HepG2 (cell line): ENCODE results near the gene GUSB. TPM values are rescaled to one million over a fixed set of nuclear protein-coding genes. Genes with fewer than 3 reads are reported as not detected.
A peak's percentile ranks its signal among the peaks of the same experiment; 100 is the strongest.

Experiments used
- ATF7 ChIP-seq, 2 experiments: fragments of 450-650 bp in 1 of 2; sonication (generic) in 1 of 2; formaldehyde crosslinking in 1 of 2; IDR thresholded peaks; 2 replicates each; pipeline versions ENCODE4 v1.4.0 to v1.6.1; 2016 to 2020; ENCODE audit warnings: antibody characterized with exemption in 1 of 2, mild to moderate bottlenecking in 1 of 2, missing genetic modification reagents in 1 of 2
- CREB1 ChIP-seq, 2 experiments: fragments of 450-650 bp in 1 of 2; IDR thresholded peaks; 2 replicates each; pipeline ENCODE4 v1.6.1; 2016 to 2017; ENCODE audit warnings: control low read depth in 1 of 2, mild to moderate bottlenecking in 1 of 2, missing compliant biosample characterization in 1 of 2, missing genetic modification characterization in 1 of 2
- CREM ChIP-seq, 2 experiments: sonication (generic) in 1 of 2; formaldehyde crosslinking in 1 of 2; IDR thresholded peaks; 2 replicates each; pipeline versions ENCODE4 v1.4.0 to v1.6.1; 2016 to 2020; ENCODE audit warnings: antibody characterized with exemption in 1 of 2, mild to moderate bottlenecking in 1 of 2, missing genetic modification reagents in 1 of 2
- MIER2 ChIP-seq: IDR thresholded peaks from 2 replicates; pipeline ENCODE4 v1.6.1; 2016; ENCODE audit warnings: missing biosample characterization, missing genetic modification reagents
- SATB2 ChIP-seq: sonication (generic); formaldehyde crosslinking; IDR thresholded peaks from 2 replicates; pipeline ENCODE4 v1.5.0; 2020; ENCODE audit warnings: missing genetic modification reagents
- SMAD9 ChIP-seq: sonication (generic); formaldehyde crosslinking; IDR thresholded peaks from 2 replicates; pipeline ENCODE4 v1.5.1; 2020; ENCODE audit warnings: mild to moderate bottlenecking, missing genetic modification reagents
- TEF ChIP-seq: sonication (generic); formaldehyde crosslinking; IDR thresholded peaks from 2 replicates; pipeline ENCODE4 v1.5.0; 2020; ENCODE audit warnings: missing genetic modification reagents
- ZNF446 ChIP-seq: sonication (generic); formaldehyde crosslinking; IDR thresholded peaks from 2 replicates; pipeline ENCODE4 v1.5.0; 2020; ENCODE audit warnings: mild to moderate bottlenecking, missing genetic modification reagents
- ZNF510 ChIP-seq: sonication (generic); formaldehyde crosslinking; IDR thresholded peaks from 2 replicates; pipeline ENCODE4 v1.4.0; 2020; ENCODE audit warnings: low read depth, mild to moderate bottlenecking, missing genetic modification reagents
- ZNF567 ChIP-seq: sonication (generic); formaldehyde crosslinking; IDR thresholded peaks from 2 replicates; pipeline ENCODE4 v1.8.1; 2023; ENCODE audit warnings: mild to moderate bottlenecking, missing genetic modification reagents, borderline replicate concordance
- ZXDC ChIP-seq: sonication (generic); formaldehyde crosslinking; IDR thresholded peaks from 2 replicates; pipeline ENCODE4 v1.5.0; 2020; ENCODE audit warnings: mild to moderate bottlenecking, missing genetic modification reagents
- polyA plus RNA-seq, 8 experiments: library from polyadenylated mRNA; depleted of rRNA in 3 of 8; stranded (reverse) in 7 of 8; unstranded in 1 of 8; fragments of >200 nt; fragmentation: Illumina TruSeq in 4 of 8; extraction: Trizol in 4 of 8; gene quantifications; 2 replicates each; pipeline versions ENCODE4 v1.2.1 to v1.2.3, GENCODE V29; 2011 to 2016; ENCODE audit warnings: low read depth in 4 of 8, missing spikeins in 1 of 8, mixed read lengths in 1 of 8; ENCODE audit not compliant: insufficient read depth in 1 of 8
- total RNA-seq, 5 experiments: library from RNA; depleted of rRNA; stranded (reverse); fragments of >200 nt; fragmentation: Illumina TruSeq; extraction: Trizol; gene quantifications; 2 replicates each; pipeline ENCODE4 v1.2.3, GENCODE V29; 2016; ENCODE audit warnings: low read depth in 1 of 5
- TF ChIP-seq, protein P1 (sequence below), 2 experiments: sonication (generic) in 1 of 2; formaldehyde crosslinking in 1 of 2; IDR thresholded peaks; 2 replicates each; pipeline versions ENCODE4 v1.6.1 to v1.9.0; 2014 to 2022; ENCODE audit warnings: antibody characterized with exemption in 1 of 2, borderline replicate concordance in 1 of 2, inconsistent platforms in 1 of 2, low read depth in 1 of 2, missing genetic modification reagents in 1 of 2
- TF ChIP-seq, protein P2 (sequence below): fragments of 450-650 bp; IDR thresholded peaks from 2 replicates; pipeline ENCODE4 v1.6.1; 2016
- TF ChIP-seq, protein P3 (sequence below): sonication (generic); formaldehyde crosslinking; IDR thresholded peaks from 2 replicates; pipeline ENCODE4 v1.4.0; 2020; ENCODE audit warnings: missing genetic modification reagents, mild to moderate bottlenecking, borderline replicate concordance

The GUSB gene
- total and polyA plus RNA-seq, 2 of the 13 experiments (the other 11 are each of a cell fraction or from before 2014, with no cell fraction given) = 18.8 to 60.0 TPM

DNA sequence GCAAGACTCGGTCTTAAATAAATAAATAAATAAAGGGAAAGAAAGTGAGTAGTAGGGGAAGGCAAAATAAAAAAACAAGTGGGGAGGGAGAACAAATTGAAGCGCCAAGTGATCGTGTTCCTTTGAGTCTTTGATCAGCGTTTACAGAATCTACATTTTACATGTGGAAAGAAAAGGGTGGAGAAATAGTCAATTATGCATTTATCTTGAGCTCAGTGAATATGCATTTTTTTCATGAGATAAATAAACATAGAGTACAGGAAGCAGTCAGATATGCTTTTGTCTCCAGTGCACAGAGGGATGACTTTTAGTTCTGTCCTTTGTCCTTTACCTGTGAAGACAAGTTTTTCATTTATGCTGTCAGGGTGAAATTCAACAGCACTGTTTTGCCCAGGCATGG, 6.1 kb upstream of the GUSB start (continued):
- TF ChIP-seq, protein P1, sequence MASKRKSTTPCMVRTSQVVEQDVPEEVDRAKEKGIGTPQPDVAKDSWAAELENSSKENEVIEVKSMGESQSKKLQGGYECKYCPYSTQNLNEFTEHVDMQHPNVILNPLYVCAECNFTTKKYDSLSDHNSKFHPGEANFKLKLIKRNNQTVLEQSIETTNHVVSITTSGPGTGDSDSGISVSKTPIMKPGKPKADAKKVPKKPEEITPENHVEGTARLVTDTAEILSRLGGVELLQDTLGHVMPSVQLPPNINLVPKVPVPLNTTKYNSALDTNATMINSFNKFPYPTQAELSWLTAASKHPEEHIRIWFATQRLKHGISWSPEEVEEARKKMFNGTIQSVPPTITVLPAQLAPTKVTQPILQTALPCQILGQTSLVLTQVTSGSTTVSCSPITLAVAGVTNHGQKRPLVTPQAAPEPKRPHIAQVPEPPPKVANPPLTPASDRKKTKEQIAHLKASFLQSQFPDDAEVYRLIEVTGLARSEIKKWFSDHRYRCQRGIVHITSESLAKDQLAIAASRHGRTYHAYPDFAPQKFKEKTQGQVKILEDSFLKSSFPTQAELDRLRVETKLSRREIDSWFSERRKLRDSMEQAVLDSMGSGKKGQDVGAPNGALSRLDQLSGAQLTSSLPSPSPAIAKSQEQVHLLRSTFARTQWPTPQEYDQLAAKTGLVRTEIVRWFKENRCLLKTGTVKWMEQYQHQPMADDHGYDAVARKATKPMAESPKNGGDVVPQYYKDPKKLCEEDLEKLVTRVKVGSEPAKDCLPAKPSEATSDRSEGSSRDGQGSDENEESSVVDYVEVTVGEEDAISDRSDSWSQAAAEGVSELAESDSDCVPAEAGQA (IDR thresholded peaks at IDR 0.05; ENCODE audit: low read depth) = no peak
- TF ChIP-seq, protein P1 (CRISPR knock-in tag; IDR thresholded peaks at IDR 0.05; ENCODE audit: borderline replicate concordance) = no peak
- TF ChIP-seq, protein P2, sequence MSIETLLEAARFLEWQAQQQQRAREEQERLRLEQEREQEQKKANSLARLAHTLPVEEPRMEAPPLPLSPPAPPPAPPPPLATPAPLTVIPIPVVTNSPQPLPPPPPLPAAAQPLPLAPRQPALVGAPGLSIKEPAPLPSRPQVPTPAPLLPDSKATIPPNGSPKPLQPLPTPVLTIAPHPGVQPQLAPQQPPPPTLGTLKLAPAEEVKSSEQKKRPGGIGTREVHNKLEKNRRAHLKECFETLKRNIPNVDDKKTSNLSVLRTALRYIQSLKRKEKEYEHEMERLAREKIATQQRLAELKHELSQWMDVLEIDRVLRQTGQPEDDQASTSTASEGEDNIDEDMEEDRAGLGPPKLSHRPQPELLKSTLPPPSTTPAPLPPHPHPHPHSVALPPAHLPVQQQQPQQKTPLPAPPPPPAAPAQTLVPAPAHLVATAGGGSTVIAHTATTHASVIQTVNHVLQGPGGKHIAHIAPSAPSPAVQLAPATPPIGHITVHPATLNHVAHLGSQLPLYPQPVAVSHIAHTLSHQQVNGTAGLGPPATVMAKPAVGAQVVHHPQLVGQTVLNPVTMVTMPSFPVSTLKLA = no peak
- TF ChIP-seq CREM (IDR thresholded peaks at IDR 0.05) = no peak
- no peak for TF ChIP-seq CREM (CRISPR knock-in tag; IDR thresholded peaks at IDR 0.05)
- no peak for TF ChIP-seq ATF7 (IDR thresholded peaks at IDR 0.05)
- no peak for TF ChIP-seq ATF7 (CRISPR knock-in tag; IDR thresholded peaks at IDR 0.05)
- no peak for TF ChIP-seq SATB2 (CRISPR knock-in tag)
- no peak for TF ChIP-seq CREB1 (IDR thresholded peaks at IDR 0.05)
- TF ChIP-seq CREB1 (CRISPR knock-in tag; IDR thresholded peaks at IDR 0.05) = no peak
- TF ChIP-seq, protein P3, sequence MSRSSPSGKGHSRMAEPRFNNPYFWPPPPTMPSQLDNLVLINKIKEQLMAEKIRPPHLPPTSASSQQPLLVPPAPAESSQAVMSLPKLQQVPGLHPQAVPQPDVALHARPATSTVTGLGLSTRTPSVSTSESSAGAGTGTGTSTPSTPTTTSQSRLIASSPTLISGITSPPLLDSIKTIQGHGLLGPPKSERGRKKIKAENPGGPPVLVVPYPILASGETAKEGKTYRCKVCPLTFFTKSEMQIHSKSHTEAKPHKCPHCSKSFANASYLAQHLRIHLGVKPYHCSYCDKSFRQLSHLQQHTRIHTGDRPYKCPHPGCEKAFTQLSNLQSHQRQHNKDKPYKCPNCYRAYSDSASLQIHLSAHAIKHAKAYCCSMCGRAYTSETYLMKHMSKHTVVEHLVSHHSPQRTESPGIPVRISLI (CRISPR knock-in tag) = 0 out of 2 replicates have a peak, but pooled peaks have one; percentile 28
- TF ChIP-seq MIER2 (CRISPR knock-in tag) = no peak
- no peak for TF ChIP-seq ZNF446 (CRISPR knock-in tag)
- no peak for TF ChIP-seq ZXDC (CRISPR knock-in tag)
- TF ChIP-seq ZNF510 (CRISPR knock-in tag) = no peak
- TF ChIP-seq SMAD9 (CRISPR knock-in tag) = no peak
- no peak for TF ChIP-seq TEF (CRISPR knock-in tag)
- TF ChIP-seq ZNF567 (CRISPR knock-in tag) = no peak
